ENCODE measurements around the gene PRKAR1B.

The PRKAR1B gene

DNA sequence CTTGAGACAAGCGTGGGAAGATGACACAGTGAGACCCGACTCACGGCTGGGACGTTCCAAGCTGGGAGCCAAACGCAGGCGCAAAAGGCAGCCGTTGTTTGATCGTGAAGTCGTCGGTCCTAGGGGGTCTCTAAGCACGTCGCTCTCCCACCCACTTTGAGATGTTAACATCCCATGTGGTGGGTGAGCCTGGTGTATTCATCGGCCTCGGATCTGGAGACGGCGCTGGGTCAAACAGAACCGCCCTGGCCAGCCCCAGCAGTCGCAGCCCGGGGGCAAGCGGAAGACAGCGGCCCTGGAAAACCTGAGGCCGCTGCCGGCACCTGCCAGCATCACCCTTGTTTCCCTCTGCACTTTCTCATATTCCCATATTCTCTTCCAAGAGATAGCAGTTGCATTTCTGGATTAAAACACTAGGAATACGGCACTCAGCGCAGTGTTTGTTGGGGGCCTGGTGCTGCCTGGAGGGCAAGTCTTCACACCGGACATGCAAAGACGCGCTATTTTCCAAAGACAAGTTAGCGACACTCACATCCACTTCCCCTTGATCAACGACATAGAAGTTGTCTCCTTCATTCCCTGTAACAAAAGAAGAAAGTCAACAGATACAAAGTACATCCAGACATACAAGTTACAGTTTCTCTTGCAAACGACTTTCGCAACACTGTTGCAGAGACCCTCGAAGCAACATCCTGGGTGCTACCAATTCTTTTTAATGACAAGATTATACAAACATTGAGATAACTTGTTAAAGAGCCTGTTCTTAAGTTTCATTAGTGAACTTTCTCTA lies 121.2 kb downstream of the PRKAR1B start:
- H3K4me1 Mint-ChIP-seq = peaks cover 84% of the 10 kb centered on the region
- no peak for ATAC-seq
- peaks cover 60% of the 10 kb centered on the region for H3K36me3 Mint-ChIP-seq (ENCODE audit: low read depth)
- peak overlapping the region; percentile 99 for H3K27ac Mint-ChIP-seq
- H3K4me3 Mint-ChIP-seq = peak overlapping the region; percentile 90
- no peaks in the 10 kb centered on the region for H3K9me3 Mint-ChIP-seq
- DNase-seq = no peak
- H3K27me3 Mint-ChIP-seq = no peaks in the 10 kb centered on the region

DNA sequence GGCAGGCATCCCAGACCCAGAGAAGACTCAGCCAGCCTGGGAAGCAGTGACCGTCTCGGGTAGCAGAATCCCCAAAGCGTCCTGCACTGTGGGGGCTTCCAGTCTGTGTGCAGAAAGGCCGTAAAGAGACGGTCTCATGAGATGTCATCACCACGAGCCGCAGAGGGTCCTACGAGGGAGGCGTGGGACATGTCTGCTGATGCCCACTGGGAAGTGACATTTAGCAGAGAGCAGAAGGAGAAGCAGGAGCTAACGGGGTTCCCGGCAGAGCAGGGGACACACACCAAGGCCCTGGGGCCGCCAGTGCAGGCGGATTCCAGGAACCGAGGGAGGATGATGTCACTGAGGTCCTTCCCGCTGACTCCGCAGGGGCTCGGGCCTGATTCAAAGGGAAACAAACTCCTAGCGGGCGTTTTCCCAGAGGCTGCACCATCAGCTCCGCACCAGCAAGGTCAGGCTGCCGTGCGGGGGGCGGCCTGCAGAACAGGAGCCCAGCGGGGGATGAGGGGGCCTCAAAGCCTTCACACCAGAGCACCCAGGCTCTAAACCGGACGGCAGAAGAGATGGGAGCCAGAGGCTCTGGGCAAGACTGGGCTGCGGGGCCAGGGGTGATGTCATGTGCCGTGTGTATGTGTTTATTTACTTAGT lies 122.1 kb downstream of the PRKAR1B start:
- peak overlapping the region; percentile 90 for H3K4me3 Mint-ChIP-seq
- H3K9me3 Mint-ChIP-seq = no peaks in the 10 kb centered on the region
- peaks cover 53% of the 10 kb centered on the region for H3K36me3 Mint-ChIP-seq (ENCODE audit: low read depth)
- ATAC-seq = no peak
- H3K4me1 Mint-ChIP-seq = peaks cover 84% of the 10 kb centered on the region
- peak; percentile 48 for DNase-seq
- H3K27ac Mint-ChIP-seq = peak overlapping the region; percentile 99
- no peaks in the 10 kb centered on the region for H3K27me3 Mint-ChIP-seq

GRCh38 chr7:604001-604883 lies 122.8 kb downstream of the PRKAR1B start:
- Mint-ChIP-seq H3K27ac (peak overlapping the region; percentile 99), H3K4me3 (peak overlapping the region; percentile 90), H3K36me3 (ENCODE audit: low read depth) (peaks cover 51% of the 10 kb centered on the region), H3K27me3 (no peaks in the 10 kb centered on the region), H3K9me3 (no peaks in the 10 kb centered on the region), H3K4me1 (peaks cover 81% of the 10 kb centered on the region)
- ATAC-seq = peak; percentile 58
- DNase-seq = peak; percentile 94

- peaks cover 49% of the 10 kb centered on the region for H3K36me3 Mint-ChIP-seq (ENCODE audit: low read depth)
- H3K27ac Mint-ChIP-seq = peak overlapping the region; percentile 99
- ATAC-seq (peak; percentile 16), DNase-seq (peak; percentile 69)
- H3K9me3 Mint-ChIP-seq = no peaks in the 10 kb centered on the region
- H3K4me1 Mint-ChIP-seq = peaks cover 83% of the 10 kb centered on the region
- H3K4me3 Mint-ChIP-seq = peak overlapping the region; percentile 90
- no peaks in the 10 kb centered on the region for H3K27me3 Mint-ChIP-seq
Measured at GRCh38 chr7:603152-603951, 123.7 kb downstream of the PRKAR1B start.

DNA sequence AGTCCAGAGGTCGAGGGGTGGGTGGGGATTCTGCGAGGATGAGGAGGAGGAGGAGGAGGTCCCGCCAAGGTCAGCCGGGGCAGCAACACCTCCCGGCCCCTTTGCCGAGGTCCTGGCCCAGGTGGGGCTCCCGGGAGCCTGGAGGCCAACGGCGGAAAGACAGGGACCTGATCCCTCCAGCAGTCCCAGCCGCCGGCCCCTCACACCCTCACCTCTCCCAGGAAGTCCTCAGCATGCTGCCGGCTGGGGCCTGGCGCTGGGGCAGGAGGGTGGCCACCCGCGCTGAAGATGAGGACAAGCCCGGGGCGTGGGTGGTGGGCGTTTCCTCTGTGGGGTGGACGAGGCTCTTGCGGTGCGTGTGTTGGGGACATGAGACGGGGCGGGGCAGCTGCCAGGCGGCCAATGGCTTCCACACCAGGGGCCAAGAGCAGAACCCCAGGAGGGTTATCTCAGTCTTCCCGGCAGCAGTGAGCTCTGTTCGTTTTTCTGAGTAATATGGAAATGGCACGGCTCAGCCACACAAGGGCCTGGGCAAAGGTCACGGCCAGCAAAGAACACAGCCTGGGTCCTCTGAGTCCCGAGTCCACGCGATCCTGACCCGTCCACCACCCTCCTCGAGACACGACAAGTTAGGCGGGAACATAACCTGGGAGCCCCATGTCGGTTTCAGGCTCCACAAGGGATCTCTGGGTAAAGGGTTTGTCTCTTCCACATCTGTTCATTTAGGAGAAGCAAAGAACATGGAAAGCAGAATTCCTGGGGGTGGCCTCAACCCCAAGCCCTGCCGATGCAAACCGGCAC lies 124.5 kb downstream of the PRKAR1B start:
- H3K36me3 Mint-ChIP-seq (ENCODE audit: low read depth) = peaks cover 43% of the 10 kb centered on the region
- peak; percentile 11 for ATAC-seq
- peak overlapping the region; percentile 90 for H3K4me3 Mint-ChIP-seq
- H3K27me3 Mint-ChIP-seq = no peaks in the 10 kb centered on the region
- H3K27ac Mint-ChIP-seq = peak overlapping the region; percentile 99
- H3K4me1 Mint-ChIP-seq = peaks cover 75% of the 10 kb centered on the region
- peak; percentile 77 for DNase-seq
- H3K9me3 Mint-ChIP-seq = no peaks in the 10 kb centered on the region

DNA sequence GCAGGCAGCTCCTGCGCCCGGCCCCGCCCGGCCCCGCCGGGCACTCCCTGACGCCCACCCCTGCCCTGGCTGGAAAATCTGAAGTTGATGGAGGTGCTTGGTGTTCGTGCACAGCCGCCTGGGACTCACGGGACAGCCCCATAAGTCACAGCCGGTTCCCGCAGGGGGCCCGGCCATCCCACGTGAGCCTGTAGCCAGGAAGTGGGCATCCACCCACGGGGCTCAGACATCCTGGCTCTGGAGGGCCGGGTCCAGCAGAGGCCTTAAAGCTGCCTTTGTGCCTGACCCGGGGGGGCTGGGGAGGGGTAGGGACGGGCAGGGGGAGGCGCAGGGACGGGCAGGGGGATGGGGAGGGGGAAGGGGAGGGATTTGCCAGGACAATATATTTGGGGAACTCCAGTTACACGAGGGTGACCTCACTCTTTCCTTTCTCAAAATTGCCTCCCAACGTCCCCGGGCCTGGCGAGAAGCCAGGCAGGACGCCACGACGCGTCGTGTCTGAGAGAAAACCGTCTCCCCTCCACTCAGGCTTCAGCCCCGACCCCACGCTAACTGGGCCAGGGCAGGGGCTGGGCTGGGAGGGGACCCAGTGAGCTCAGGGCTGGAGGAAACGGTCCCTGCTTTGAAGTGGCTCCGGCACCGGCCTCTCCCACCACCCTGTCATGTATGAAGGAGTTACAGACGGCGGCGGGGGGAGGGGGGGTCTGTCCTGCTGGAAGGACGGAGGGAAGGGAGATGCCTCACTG lies 125.3 kb downstream of the PRKAR1B start:
- Mint-ChIP-seq H3K27me3 (no peaks in the 10 kb centered on the region), H3K4me1 (peaks cover 74% of the 10 kb centered on the region), H3K4me3 (peak overlapping the region; percentile 90), H3K27ac (peak overlapping the region; percentile 99), H3K36me3 (ENCODE audit: low read depth) (peaks cover 39% of the 10 kb centered on the region), H3K9me3 (no peaks in the 10 kb centered on the region)
- peak; percentile 67 for ATAC-seq
- peak; percentile 93 for DNase-seq

GRCh38 chr7:601036-601594 lies 126.0 kb downstream of the PRKAR1B start:
- Mint-ChIP-seq H3K9me3 (no peaks in the 10 kb centered on the region), H3K27ac (peak overlapping the region; percentile 99), H3K4me3 (peak overlapping the region; percentile 77), H3K36me3 (ENCODE audit: low read depth) (peaks cover 38% of the 10 kb centered on the region), H3K4me1 (peaks cover 70% of the 10 kb centered on the region), H3K27me3 (no peaks in the 10 kb centered on the region)
- DNase-seq = no peak
- ATAC-seq = peak; percentile 0

GRCh38 chr7:600149-601035 lies 126.7 kb downstream of the PRKAR1B start:
- peak overlapping the region; percentile 77 for H3K4me3 Mint-ChIP-seq
- no peak for DNase-seq
- H3K36me3 Mint-ChIP-seq (ENCODE audit: low read depth) = peaks cover 38% of the 10 kb centered on the region
- no peak for ATAC-seq
- H3K4me1 Mint-ChIP-seq = peaks cover 70% of the 10 kb centered on the region
- no peaks in the 10 kb centered on the region for H3K27me3 Mint-ChIP-seq
- no peaks in the 10 kb centered on the region for H3K9me3 Mint-ChIP-seq
- H3K27ac Mint-ChIP-seq = peak overlapping the region; percentile 99

- no peaks in the 10 kb centered on the region for H3K27me3 Mint-ChIP-seq
- no peak overlapping the region for H3K27ac Mint-ChIP-seq
- H3K36me3 Mint-ChIP-seq (ENCODE audit: low read depth) = peaks cover 29% of the 10 kb centered on the region
Measured at GRCh38 chr7:598899-599298, 128.2 kb downstream of the PRKAR1B start.

DNA sequence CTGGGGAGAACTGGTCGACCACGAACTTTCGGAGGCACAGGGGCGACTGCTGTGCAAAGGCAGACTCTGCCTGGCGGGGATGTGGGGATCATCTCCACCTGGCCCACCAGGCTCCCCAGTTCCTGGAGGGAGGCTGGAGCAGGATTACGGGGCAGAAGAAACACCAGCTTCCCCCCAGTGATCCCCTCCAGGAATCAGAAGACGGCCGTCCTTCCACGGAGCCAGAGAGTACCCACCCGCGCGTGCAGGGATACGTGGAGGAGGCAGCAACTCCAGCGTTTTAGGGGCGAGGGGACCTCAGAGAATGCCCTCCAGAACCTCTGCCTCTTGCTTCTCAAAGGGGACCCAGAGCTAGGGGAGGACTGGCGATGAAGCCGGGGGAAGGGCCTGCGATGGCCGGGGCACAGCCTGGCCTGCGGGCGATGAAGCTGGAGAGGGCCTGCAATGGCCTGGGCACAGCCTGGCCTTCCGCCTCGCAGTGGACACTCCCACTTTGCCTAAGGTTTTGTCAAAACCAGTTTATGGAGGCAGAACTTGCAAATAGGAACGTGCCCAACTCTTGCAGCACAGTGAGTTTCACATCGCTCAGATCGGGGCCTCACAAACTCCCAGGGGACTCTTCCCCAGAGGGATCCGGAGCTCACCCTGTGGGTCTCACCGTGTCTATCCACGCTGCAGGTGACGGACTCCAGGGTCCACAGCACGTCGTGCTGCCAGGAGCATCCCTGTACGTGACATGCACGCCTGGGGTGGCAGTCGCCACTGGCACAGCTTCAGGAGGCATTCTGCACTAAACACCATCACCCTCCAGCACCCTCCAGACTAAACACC lies 129.5 kb downstream of the PRKAR1B start:
- Mint-ChIP-seq H3K27ac (no peak overlapping the region), H3K36me3 (ENCODE audit: low read depth) (peaks cover 23% of the 10 kb centered on the region), H3K27me3 (no peaks in the 10 kb centered on the region), H3K4me1 (peaks cover 65% of the 10 kb centered on the region), H3K9me3 (no peaks in the 10 kb centered on the region), H3K4me3 (no peak overlapping the region)
- ATAC-seq = no peak
- DNase-seq = no peak

More at GRCh38 chr7:598899-599298, 128.2 kb downstream of the PRKAR1B start:
- ATAC-seq (no peak), DNase-seq (no peak)
- no peaks in the 10 kb centered on the region for H3K9me3 Mint-ChIP-seq
- H3K4me3 Mint-ChIP-seq = no peak overlapping the region
- H3K4me1 Mint-ChIP-seq = peaks cover 65% of the 10 kb centered on the region

DNA sequence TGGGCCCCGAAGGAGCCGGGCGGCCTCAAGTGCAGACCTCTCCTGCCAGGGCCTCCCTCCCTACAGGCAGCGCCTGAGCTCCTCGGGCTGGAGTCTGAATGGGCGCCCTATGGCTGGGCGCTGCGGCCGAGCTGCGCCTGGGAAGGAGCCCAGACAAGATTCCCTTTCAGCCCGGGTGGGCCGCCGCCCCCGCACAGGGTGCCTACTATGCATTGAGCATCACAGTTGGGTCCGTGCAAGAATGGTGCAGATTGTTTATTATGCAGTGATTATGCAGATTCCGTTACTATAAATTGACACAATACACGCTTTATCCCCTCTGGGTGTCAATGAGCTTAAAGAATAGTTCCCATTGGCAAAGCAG lies 130.3 kb downstream of the PRKAR1B start:
- Mint-ChIP-seq H3K4me3 (no peak overlapping the region), H3K27ac (no peak overlapping the region), H3K36me3 (ENCODE audit: low read depth) (peaks cover 21% of the 10 kb centered on the region), H3K4me1 (peaks cover 60% of the 10 kb centered on the region), H3K9me3 (no peaks in the 10 kb centered on the region), H3K27me3 (no peaks in the 10 kb centered on the region)
- DNase-seq (no peak), ATAC-seq (no peak)
